K562 (cell line): ENCODE measurements around the gene FAM111B. TPM values are rescaled to one million over a fixed set of nuclear protein-coding genes. Genes with fewer than 3 reads are reported as not detected.

Experiments
- CBFB ChIP-seq: sonication (generic); formaldehyde crosslinking; IDR thresholded peaks from 2 replicates; pipeline ENCODE4 v1.4.0; 2020; ENCODE audit warnings: mild to moderate bottlenecking, missing genetic modification reagents
- CBX8 ChIP-seq: fragments of 200-600 bp; sonication (generic); IDR thresholded peaks from 2 replicates; pipeline ENCODE4 v1.6.1; 2012; ENCODE audit warnings: borderline replicate concordance, mixed run types, low read depth, mild to moderate bottlenecking, moderate library complexity, mixed read lengths, low read length, control low read depth, inconsistent platforms; ENCODE audit not compliant: poor library complexity, severe bottlenecking; ENCODE audit errors: extremely low read depth
- CHD4 ChIP-seq: fragments of 200-600 bp; sonication (generic); IDR thresholded peaks from 3 replicates; pipeline ENCODE4 v1.6.1; 2012; ENCODE audit warnings: low read depth, mild to moderate bottlenecking, mixed read lengths, low read length, inconsistent platforms; ENCODE audit not compliant: insufficient read depth, insufficient replicate concordance, poor library complexity, severe bottlenecking
- CREB3L1 ChIP-seq: fragments of 450-650 bp; IDR thresholded peaks from 2 replicates; pipeline ENCODE4 v1.6.1; 2014; ENCODE audit warnings: low read depth, mild to moderate bottlenecking, moderate library complexity, borderline replicate concordance
- GTF2E2 ChIP-seq: fragments of 200-800 bp; sonication (Bioruptor generic); IDR thresholded peaks from 2 replicates; pipeline ENCODE4 v1.6.1; 2016; ENCODE audit warnings: missing genetic modification characterization, missing compliant biosample characterization
- KDM2B ChIP-seq: fragments of 250-450 bp; sonication (Bioruptor Pico); IDR thresholded peaks from 2 replicates; pipeline ENCODE4 v1.8.0; 2021; ENCODE audit warnings: mild to moderate bottlenecking, moderate library complexity
- MEF2A ChIP-seq: IDR thresholded peaks from 2 replicates; pipeline ENCODE4 v1.6.1; 2011; ENCODE audit warnings: low read depth, mild to moderate bottlenecking, low read length, moderate library complexity; ENCODE audit not compliant: control insufficient read depth
- SMARCC2 ChIP-seq: fragments of 450-650 bp; IDR thresholded peaks from 2 replicates; pipeline ENCODE4 v1.6.1; 2017; ENCODE audit warnings: antibody characterized with exemption, moderate library complexity, mild to moderate bottlenecking, low read depth
- SRSF7 ChIP-seq: fragments of 200-400 bp; formaldehyde crosslinking; optimal IDR thresholded peaks from 2 replicates; pipeline ENCODE3; 2017; ENCODE audit warnings: mild to moderate bottlenecking, low read depth, low read length
- TCF7 ChIP-seq: sonication (generic); IDR thresholded peaks from 2 replicates; pipeline ENCODE4 v1.6.1; 2016; ENCODE audit warnings: antibody characterized with exemption, borderline replicate concordance
- ZBTB2 ChIP-seq: fragments of 450-650 bp; IDR thresholded peaks from 2 replicates; pipeline ENCODE4 v1.6.1; 2016; ENCODE audit warnings: antibody characterized with exemption
- ZNF197 ChIP-seq: fragments of 200-800 bp; sonication (Bioruptor generic); IDR thresholded peaks from 2 replicates; pipeline ENCODE4 v1.6.1; 2016; ENCODE audit warnings: low read depth, missing genetic modification characterization, missing compliant biosample characterization
- ZNF23 ChIP-seq: fragments of 250-450 bp; sonication (Bioruptor Pico); IDR thresholded peaks from 2 replicates; pipeline ENCODE4 v1.4.0; 2020; ENCODE audit warnings: mild to moderate bottlenecking
- ZNF431 ChIP-seq: sonication (generic); formaldehyde crosslinking; IDR thresholded peaks from 2 replicates; pipeline ENCODE4 v1.8.0; 2022; ENCODE audit warnings: mild to moderate bottlenecking, missing genetic modification reagents
- polyA plus RNA-seq, 8 experiments: library from polyadenylated mRNA; depleted of rRNA in 4 of 8; stranded (reverse) in 5 of 8; unstranded in 3 of 8; fragments of >200 nt; fragmentation: Nextera tagmentation in 2 of 8; fragmentation: Illumina TruSeq in 1 of 8; extraction: Ambion mirVana in 2 of 8; extraction: Trizol in 1 of 8; gene quantifications; 2 replicates each; pipeline versions ENCODE4 v1.2.1 to v1.2.3, GENCODE V29; 2011 to 2014; ENCODE audit warnings: inconsistent platforms in 1 of 8, missing spikeins in 1 of 8
- total RNA-seq, 7 experiments: library from RNA; depleted of rRNA in 6 of 7; stranded (reverse); fragments of >200 nt in 6 of 7; fragmentation: Illumina TruSeq in 2 of 7; extraction: Trizol in 2 of 7; gene quantifications; 2 replicates each; pipeline versions ENCODE4 v1.2.1 to v1.2.3, GENCODE V29; 2011 to 2021; ENCODE audit warnings: low replicate concordance in 1 of 7
- TF ChIP-seq, protein P1 (sequence below): sonication (generic); formaldehyde crosslinking; IDR thresholded peaks from 2 replicates; pipeline ENCODE4 v1.8.0; 2022; ENCODE audit warnings: mild to moderate bottlenecking, missing genetic modification reagents
- TF ChIP-seq, protein P2 (sequence below): IDR thresholded peaks from 2 replicates; pipeline ENCODE4 v1.6.1; 2016; ENCODE audit warnings: missing genetic modification characterization, missing compliant biosample characterization
- TF ChIP-seq, protein P3 (sequence below): sonication (generic); formaldehyde crosslinking; IDR thresholded peaks from 2 replicates; pipeline ENCODE4 v1.8.1; 2023; ENCODE audit warnings: mild to moderate bottlenecking, missing genetic modification reagents

Gene FAM111B
- total and polyA plus RNA-seq, 9 of the 15 experiments (the other 6 are each of a cell fraction or from before 2014, with no cell fraction given): 0.01 to 0.33 (median 0.06) TPM; not detected in 5

DNA sequence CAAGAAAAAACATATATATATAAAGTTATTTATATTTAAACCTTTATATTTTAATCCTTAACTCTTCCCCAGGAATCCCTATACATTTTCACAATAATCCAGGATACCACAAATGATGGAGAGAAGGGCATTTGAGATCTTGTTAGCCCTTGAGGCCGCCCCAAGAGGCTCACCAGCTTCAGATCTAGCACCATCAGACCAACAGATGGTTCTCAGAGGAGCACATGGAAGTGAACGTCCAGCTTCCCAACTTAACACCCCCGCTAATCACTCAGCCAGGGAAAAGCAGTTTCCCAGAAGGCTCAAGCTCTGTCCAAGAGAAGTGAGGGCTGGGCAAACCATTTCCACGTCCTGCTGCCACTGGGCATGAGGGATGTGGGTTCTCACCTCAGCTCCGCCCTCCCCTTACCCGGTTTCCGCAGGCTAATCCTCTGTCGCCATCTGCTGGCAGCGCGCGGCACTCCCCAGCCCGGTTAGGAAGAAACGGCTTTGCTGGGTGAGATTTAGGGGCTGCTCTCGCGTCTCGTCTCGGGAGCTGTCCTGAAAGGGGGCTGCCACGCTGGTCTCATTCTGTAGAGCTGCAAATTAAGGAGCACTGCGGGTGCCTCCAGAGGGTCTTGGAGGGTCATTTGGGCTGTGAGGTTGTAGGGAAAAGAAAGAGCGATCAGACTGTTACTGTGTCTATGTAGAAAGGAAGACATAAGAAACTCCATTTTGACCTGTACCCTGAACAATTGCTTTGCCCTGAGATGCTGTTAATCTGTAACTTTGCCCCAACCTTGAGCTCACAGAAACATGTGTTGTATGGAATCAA, 28.8 kb downstream of the FAM111B start (continued):
- TF ChIP-seq MEF2A (no peak), CBX8 (no peak), CBFB (no peak), GTF2E2 (no peak), ZBTB2 (no peak), CHD4 (no peak), ZNF197 (0 out of 2 replicates have a peak, but pooled peaks have one; percentile 44), ZNF23 (no peak), SMARCC2 (no peak), SRSF7 (no peak), TCF7 (no peak), ZNF431 (CRISPR knock-in tag) (no peak), CREB3L1 (no peak), KDM2B (no peak)
- TF ChIP-seq, protein P1, sequence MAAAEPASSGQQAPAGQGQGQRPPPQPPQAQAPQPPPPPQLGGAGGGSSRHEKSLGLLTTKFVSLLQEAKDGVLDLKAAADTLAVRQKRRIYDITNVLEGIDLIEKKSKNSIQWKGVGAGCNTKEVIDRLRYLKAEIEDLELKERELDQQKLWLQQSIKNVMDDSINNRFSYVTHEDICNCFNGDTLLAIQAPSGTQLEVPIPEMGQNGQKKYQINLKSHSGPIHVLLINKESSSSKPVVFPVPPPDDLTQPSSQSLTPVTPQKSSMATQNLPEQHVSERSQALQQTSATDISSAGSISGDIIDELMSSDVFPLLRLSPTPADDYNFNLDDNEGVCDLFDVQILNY (CRISPR knock-in tag): no peak
- TF ChIP-seq, protein P2, sequence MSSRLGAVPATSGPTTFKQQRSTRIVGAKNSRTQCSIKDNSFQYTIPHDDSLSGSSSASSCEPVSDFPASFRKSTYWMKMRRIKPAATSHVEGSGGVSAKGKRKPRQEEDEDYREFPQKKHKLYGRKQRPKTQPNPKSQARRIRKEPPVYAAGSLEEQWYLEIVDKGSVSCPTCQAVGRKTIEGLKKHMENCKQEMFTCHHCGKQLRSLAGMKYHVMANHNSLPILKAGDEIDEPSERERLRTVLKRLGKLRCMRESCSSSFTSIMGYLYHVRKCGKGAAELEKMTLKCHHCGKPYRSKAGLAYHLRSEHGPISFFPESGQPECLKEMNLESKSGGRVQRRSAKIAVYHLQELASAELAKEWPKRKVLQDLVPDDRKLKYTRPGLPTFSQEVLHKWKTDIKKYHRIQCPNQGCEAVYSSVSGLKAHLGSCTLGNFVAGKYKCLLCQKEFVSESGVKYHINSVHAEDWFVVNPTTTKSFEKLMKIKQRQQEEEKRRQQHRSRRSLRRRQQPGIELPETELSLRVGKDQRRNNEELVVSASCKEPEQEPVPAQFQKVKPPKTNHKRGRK (tag): no peak
- TF ChIP-seq, protein P3, sequence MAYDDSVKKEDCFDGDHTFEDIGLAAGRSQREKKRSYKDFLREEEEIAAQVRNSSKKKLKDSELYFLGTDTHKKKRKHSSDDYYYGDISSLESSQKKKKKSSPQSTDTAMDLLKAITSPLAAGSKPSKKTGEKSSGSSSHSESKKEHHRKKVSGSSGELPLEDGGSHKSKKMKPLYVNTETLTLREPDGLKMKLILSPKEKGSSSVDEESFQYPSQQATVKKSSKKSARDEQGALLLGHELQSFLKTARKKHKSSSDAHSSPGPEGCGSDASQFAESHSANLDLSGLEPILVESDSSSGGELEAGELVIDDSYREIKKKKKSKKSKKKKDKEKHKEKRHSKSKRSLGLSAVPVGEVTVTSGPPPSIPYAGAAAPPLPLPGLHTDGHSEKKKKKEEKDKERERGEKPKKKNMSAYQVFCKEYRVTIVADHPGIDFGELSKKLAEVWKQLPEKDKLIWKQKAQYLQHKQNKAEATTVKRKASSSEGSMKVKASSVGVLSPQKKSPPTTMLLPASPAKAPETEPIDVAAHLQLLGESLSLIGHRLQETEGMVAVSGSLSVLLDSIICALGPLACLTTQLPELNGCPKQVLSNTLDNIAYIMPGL: no peak
